GM12878 (cell line): ENCODE data around the gene DLG4. TPM values are rescaled to one million over a fixed set of nuclear protein-coding genes. Genes with fewer than 3 reads are reported as not detected.

Experiments used
- ATAC-seq: fragments of 200-7000 bp; cut with Tn5 transposase; 3 replicates; pipeline ENCODE4 v1.9.1; 2020; ENCODE audit warnings: mild to moderate bottlenecking, moderate library complexity
- BruUV-seq: library from RNA; stranded (reverse); fragments of 400-500 nt; replicated peaks from 2 replicates; lab custom pipeline; 2021; lab: Mats Ljungman, UMichigan
- CTCF ChIA-PET: fragments of 300-600 bp; sonication (Branson Sonifier 250); formaldehyde crosslinking; extraction: SDS; loops from one replicate; lab custom pipeline; 2021; ENCODE audit warnings: inconsistent platforms; lab: Yijun Ruan, JAX
- POLR2A ChIA-PET: fragments of 350-600 bp; formaldehyde crosslinking; extraction: SDS; loops from one replicate; lab custom pipeline; 2021; ENCODE audit warnings: inconsistent platforms; lab: Charles Lee
- RAD21 ChIA-PET: fragments of 300-600 bp; sonication (Branson Sonifier 250); formaldehyde crosslinking; loops from one replicate; lab custom pipeline; 2023; ENCODE audit warnings: antibody characterized with exemption; ENCODE audit not compliant: unreplicated experiment; lab: Charles Lee
- SMC1A ChIA-PET: fragments of 300-600 bp; sonication (Branson Sonifier 250); formaldehyde crosslinking; loops from one replicate; lab custom pipeline; 2023; ENCODE audit not compliant: unreplicated experiment, uncharacterized antibody; lab: Charles Lee
- DNase-seq: peaks from one replicate; pipeline ENCODE4 v3.0.0-alpha.2; 2011; ENCODE audit warnings: low read depth, low spot score
- FAIRE-seq: peaks from 3 replicates; lab custom pipeline; 2011; peaks lifted over from hg19 to GRCh38; lab: Jason Lieb, UNC
- H2AFZ ChIP-seq: 2 replicates; pipeline ENCODE4 v1.6.0; 2011; ENCODE audit warnings: low read depth, low read length, control low read depth; ENCODE audit not compliant: control insufficient read depth
- H3K27ac ChIP-seq: 2 replicates; pipeline ENCODE4 v1.5.1; 2011; ENCODE audit warnings: control low read depth; ENCODE audit not compliant: control insufficient read depth, insufficient read depth
- H3K27me3 ChIP-seq, 2 experiments: replicated peaks in 1 of 2; 2 replicates each; pipeline versions ENCODE4 v1.6.0 to v1.6.1; 2011; ENCODE audit warnings: low read length in 1 of 2; ENCODE audit not compliant: control insufficient read depth in 2 of 2, insufficient read depth in 2 of 2
- H3K36me3 ChIP-seq, 2 experiments: 2 replicates each; pipeline ENCODE4 v1.5.1; 2011; ENCODE audit warnings: low read length in 1 of 2; ENCODE audit not compliant: control insufficient read depth in 2 of 2, insufficient read depth in 2 of 2
- H3K4me1 ChIP-seq: 2 replicates; pipeline ENCODE4 v1.6.1; 2011; ENCODE audit warnings: mild to moderate bottlenecking, low read length, moderate library complexity, mixed read lengths; ENCODE audit not compliant: control insufficient read depth, insufficient read depth
- H3K4me2 ChIP-seq: 2 replicates; pipeline ENCODE4 v1.6.0; 2011; ENCODE audit warnings: control low read depth; ENCODE audit not compliant: control insufficient read depth, insufficient read depth
- H3K4me3 ChIP-seq: fragments of 200-600 bp; sonication (generic); 2 replicates; pipeline ENCODE4 v1.5.1; 2016
- H3K79me2 ChIP-seq: 2 replicates; pipeline ENCODE4 v1.6.0; 2011; ENCODE audit warnings: low read length; ENCODE audit not compliant: control insufficient read depth, insufficient read depth
- H3K9ac ChIP-seq: 2 replicates; pipeline ENCODE4 v1.8.0; 2011; ENCODE audit warnings: low read length, control low read depth, mixed read lengths; ENCODE audit not compliant: control insufficient read depth, insufficient read depth
- H3K9me3 ChIP-seq: replicated peaks from 3 replicates; pipeline ENCODE4 v1.5.1; 2011; ENCODE audit warnings: mild to moderate bottlenecking, low read length; ENCODE audit not compliant: control insufficient read depth, insufficient read depth
- H4K20me1 ChIP-seq: 2 replicates; pipeline ENCODE4 v1.6.0; 2011; ENCODE audit not compliant: control insufficient read depth, insufficient read depth
- BCL3 ChIP-seq: IDR thresholded peaks from 2 replicates; pipeline ENCODE4 v1.6.1; 2011; ENCODE audit warnings: borderline replicate concordance, low read depth, mild to moderate bottlenecking, moderate library complexity, low read length; ENCODE audit not compliant: insufficient read depth, poor library complexity, severe bottlenecking
- IRF4 ChIP-seq: IDR thresholded peaks from 2 replicates; pipeline ENCODE4 v1.6.1; 2011; ENCODE audit warnings: low read depth, low read length
- PRDM15 ChIP-seq: fragments of 450-650 bp; formaldehyde crosslinking; IDR thresholded peaks from 2 replicates; pipeline ENCODE4 v1.4.0; 2020; ENCODE audit warnings: mild to moderate bottlenecking, moderate library complexity
- TCF7 ChIP-seq: IDR thresholded peaks from 2 replicates; pipeline ENCODE4 v1.6.1; 2014; ENCODE audit warnings: antibody characterized with exemption, borderline replicate concordance
- WGBS: methylation state at CpG from one replicate; pipeline ENCODE4 v1.1.6; 2016; ENCODE audit warnings: low lambda C conversion rate; ENCODE audit not compliant: insufficient replicate concordance, insufficient coverage; ENCODE audit errors: missing lambda C conversion rate; 5-methylcytosine and 5-hydroxymethylcytosine counted together
- in situ Hi-C: fragments of 300-500 bp; cut with MboI; formaldehyde crosslinking; loops from 9 replicates; pipeline ENCODE4 v1.14.3; 2018; ENCODE audit warnings: mixed read lengths
- intact Hi-C: fragments of 100-400 bp; cut with micrococcal nuclease; formaldehyde crosslinking; loops from one replicate; pipeline ENCODE4 v1.14.2; 2022; ENCODE audit not compliant: unreplicated experiment
- polyA plus RNA-seq, 11 experiments: library from polyadenylated mRNA; depleted of rRNA in 4 of 11; unstranded in 6 of 11; stranded (reverse) in 5 of 11; fragments of >200 nt; fragmentation: Nextera tagmentation in 4 of 11; fragmentation: Illumina TruSeq in 1 of 11; extraction: Ambion mirVana in 4 of 11; extraction: Trizol in 1 of 11; gene quantifications; 1 replicate in 1 of 11; 2 replicates in 10 of 11; pipeline versions ENCODE4 v1.2.1 to v1.2.3, GENCODE V29; 2011 to 2016; ENCODE audit warnings: inconsistent platforms in 2 of 11, missing spikeins in 2 of 11, low read depth in 1 of 11
- total RNA-seq, 4 experiments: library from RNA; depleted of rRNA in 3 of 4; stranded (reverse); fragments of >200 nt in 3 of 4; fragmentation: Illumina TruSeq in 1 of 4; extraction: Trizol in 1 of 4; gene quantifications; 2 replicates each; pipeline versions ENCODE4 v1.2.1 to v1.2.3, GENCODE V29; 2013 to 2021

DLG4 gene
- total and polyA plus RNA-seq, 10 of the 15 experiments (the other 5 are each of a cell fraction or from before 2014, with no cell fraction given): 0.07 to 4.1 (median 1.3) TPM

GRCh38 chr17:7211491-7212273 lies 8.0 kb downstream of the DLG4 start:
- WGBS: 57% methylated on average over 18 of the region's 37 CpGs
- no peak for FAIRE-seq
- TF ChIP-seq TCF7: no peak
- TF ChIP-seq PRDM15: no peak
- no peak for TF ChIP-seq BCL3
- no peak for TF ChIP-seq IRF4

More at GRCh38 chr17:7211491-7212273, 8.0 kb downstream of the DLG4 start:
- Histone ChIP-seq H3K27me3 (no peaks in the 10 kb centered on the region), H3K4me1 (peaks cover 10% of the 10 kb centered on the region), H2AFZ (no peak overlapping the region), H3K27ac (no peak overlapping the region), H3K79me2 (no peaks in the 10 kb centered on the region), H3K9me3 (no peaks in the 10 kb centered on the region), H3K9ac (no peak overlapping the region), H4K20me1 (no peaks in the 10 kb centered on the region), H3K4me3 (no peak overlapping the region), H3K4me2 (no peak overlapping the region), H3K36me3 (no peaks in the 10 kb centered on the region)
- no peak for DNase-seq
- POLR2A ChIA-PET: no interaction called here
- CTCF ChIA-PET: no interaction called here
- RAD21 ChIA-PET: no interaction called here
- intact Hi-C loops (loop anchor here (5.0 kb wide), 1 partner anchor 86 kb away; no protein-coding TSS in a partner anchor), in situ Hi-C loops (no loop called here)
- no peak for ATAC-seq
- SMC1A ChIA-PET: no interaction called here
- BruUV-seq: no TSS peak
